Stimulated activated CD4-positive, alpha-beta T cell treated with anti-CD3 and anti-CD28 coated beads, Interleukin-15, amount 100 ng/mL, for 1 hour (primary cell): ENCODE data around the gene TRPV6.

Source experiments
- DNase-seq, 2 donors: peaks; one replicate each; pipeline ENCODE4 v3.0.0-alpha.2; 2020; ENCODE audit warnings: low read depth in 1 of 2, low spot score in 1 of 2

Gene TRPV6

DNA sequence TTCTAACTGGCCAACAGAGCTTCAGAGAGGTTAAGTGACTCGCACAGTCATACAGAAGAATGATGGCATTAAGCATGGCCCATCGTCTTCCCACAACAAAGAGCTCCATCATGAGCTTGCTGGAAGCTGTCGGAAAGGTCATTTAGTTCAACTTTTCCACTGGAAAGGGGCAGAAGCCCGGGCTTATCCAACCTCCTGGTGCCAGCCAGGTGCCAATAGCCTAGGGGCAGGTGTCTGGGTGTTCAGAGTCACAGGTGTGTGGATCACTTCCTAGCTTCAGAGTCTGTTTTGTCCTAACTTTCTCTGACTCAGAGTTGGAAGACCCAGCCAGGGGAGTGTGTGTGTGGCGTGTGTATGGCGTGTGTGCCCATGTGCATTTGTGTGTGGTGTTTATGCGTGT, 1.3 kb upstream of the TRPV6 start:
- no peak for DNase-seq

DNA sequence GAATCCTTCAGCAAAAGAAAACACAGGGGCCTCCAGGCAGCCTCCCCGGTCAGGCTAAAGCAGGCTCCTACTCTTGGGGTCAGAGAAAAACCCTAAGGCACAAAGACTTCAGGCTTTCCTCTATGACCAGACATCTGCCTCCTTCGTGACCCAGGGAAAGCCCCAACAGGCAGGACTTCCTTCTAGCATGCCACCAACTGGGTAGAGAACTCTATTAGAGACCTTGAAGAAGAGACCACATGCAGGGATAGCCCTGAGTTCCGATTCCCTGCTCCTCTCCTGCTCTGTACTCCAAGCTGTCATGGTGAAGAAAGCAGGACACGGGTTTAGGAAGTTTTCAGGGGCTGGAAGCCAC, 1.3 kb downstream of the TRPV6 start:
- DNase-seq: no peak

DNA sequence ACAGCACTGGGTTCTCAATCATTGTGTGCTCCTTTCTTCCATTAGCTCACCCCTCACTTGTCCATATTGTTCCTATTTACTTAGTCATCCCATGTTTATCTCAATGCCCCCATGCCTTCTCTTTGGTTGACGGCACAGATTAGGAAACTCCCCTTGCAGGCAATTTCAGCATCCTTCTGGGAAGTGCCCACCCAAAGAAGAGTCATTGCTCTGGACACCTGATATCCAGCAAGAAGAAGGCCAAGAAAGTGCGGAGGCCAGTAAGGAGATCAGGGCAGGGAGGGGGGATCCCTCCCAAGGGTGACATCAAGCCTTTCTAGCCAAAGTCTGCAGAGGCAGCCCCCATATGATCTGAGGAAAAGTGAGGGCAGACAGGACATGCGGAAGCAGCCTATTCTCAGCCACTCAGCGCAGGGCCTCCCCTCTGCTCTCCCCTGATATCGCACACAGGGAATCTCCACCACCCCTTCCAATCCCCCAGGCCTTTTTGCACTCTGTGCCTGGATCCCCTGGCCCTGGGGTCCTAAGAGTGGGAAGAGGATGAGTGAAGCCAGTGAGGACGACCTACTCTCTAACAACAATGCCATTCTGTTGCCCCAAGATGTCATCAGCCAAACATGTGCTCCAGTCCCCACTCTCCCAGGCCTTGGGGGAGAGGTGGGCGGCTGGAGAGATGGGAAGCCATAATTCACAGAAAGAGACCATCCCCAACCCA, 1.8 kb downstream of the TRPV6 start:
- DNase-seq: no peak

DNA sequence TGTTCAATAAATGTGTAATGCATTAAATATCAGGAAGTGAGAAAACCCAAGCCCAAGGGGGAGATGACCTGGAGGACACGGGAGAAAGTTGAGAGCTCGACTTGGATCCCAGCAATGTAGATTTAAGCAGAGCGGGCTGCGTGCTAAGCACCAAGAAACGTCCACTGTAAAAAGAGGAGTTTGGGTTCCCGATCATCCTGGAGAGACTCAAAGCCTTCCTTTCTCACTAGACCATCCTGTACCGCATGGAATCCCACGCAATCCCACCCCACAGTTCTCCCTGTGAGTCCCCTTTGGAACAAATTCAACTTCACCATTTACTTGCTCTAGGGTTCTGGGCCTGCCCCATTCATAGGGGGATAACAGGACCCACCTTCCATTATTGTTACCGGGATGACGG, 2.4 kb downstream of the TRPV6 start:
- no peak for DNase-seq

DNA sequence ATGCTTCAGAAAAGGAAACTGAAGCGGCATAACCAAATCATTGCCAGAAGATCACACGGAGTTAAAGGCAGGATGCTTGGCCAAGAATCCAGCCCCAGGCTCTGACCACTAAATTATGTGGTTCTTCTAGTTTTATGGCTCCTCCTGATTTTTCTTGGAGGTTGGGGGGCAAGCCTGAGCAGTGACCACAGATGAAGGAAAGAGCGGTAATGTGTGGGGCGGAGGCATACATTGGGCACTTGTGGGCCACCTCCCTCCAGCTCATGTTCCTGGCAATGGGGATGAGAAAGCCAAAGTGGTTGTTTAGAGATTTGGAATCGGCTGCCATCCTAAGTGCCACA, 3.2 kb downstream of the TRPV6 start:
- no peak for DNase-seq

DNA sequence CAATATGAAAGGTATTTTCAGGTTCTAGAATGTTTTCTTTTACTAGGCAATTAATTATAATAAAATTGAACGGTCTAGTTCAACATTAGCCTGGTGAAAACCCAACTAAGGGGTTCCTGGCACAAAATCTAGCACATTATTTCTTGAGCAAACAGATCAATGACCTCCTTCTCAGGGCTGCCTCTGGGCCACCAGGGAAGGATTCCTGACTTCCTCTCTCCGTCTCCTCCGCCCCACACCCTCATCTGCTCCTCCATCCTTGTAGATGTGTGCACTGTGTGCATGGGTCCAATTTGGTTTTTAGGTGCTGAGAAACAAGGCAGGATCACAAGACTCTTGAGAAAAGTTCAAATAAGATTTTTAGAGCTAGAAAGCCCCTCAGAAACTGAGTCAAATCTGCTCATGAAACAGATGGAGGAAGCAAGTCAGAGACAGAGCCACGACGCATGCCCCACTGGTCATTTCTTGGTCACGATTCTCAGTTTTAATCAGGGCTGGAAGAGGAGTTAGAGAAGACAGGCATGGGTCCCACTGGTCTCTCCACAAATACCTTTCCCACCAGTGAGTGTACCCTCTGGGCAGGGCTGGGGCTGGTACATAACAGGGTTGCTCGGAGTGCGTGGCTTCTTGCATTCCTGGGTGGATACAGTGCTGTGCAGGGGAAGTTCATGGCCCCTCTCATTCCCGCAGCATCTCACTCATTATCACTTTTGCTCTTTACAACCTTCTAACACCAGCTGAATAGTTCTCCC, 3.8 kb downstream of the TRPV6 start:
- no peak for DNase-seq

DNA sequence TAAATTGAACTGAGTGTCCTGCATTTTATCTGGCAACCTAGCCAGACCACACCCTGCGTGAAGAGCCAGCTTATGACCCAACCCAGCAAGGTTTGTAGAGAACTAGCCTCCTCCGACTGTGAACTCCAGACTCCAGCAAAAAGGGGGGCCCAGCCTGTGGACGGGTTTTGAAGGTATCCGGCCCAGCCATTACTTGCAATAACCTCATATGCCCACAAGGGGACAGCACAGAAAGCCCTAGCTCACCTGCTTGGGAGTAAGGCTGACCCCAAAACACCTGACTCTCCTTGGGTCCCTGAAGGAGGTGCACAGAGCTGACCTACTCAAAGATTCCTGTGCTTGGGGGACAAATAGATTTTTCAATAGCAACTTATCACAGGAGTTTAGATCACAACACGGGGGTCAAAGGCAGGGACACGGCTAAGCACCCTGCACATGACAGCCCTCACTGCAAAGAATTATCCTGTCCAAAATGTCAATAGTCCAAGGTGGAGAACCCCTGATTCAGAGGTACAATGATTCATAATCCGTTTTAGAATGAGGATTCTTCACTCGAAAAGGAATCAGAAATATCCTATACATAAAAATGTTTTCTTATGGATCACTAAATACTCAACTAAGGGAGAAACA, 4.6 kb downstream of the TRPV6 start:
- DNase-seq: peak in 1 of 2 donors; percentile 6

DNA sequence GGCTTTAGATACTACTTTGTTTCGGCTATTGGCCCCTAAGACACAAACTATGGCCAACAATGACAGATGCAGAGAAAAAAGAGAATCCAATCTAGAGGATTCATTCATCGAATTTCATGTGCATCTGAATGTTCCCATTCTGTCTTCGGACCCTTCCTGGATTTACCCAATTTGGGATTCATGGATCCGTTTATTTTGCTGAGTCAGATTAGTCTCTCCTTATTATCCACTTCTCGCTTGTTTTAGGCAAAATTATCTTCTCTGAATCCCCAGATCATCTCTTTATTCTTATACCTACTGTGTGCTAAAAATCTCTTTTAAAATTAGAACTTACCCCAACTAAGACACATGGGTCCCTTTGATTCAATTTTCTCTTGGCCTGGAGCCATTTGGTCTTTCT, 6.5 kb downstream of the TRPV6 start:
- no peak for DNase-seq

DNA sequence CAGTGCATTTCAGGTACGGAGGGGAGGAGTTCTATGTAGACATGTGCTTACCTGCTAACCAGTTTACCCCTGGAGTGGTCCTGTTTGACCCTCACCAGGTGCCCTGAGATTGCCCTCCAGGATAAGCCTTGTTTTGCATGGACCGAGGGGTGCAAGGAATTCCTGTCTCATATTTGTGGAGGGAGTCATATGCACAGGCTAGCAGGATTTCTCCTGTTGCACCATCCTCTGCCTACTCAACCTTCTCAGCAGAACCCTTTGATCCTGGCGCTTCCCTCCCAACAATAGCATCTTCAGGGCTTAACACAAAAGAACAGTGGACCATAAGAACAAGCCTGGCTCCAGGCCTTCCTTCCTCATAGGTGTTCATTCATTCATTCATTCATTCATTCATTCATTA, 7.2 kb downstream of the TRPV6 start:
- no peak for DNase-seq

DNA sequence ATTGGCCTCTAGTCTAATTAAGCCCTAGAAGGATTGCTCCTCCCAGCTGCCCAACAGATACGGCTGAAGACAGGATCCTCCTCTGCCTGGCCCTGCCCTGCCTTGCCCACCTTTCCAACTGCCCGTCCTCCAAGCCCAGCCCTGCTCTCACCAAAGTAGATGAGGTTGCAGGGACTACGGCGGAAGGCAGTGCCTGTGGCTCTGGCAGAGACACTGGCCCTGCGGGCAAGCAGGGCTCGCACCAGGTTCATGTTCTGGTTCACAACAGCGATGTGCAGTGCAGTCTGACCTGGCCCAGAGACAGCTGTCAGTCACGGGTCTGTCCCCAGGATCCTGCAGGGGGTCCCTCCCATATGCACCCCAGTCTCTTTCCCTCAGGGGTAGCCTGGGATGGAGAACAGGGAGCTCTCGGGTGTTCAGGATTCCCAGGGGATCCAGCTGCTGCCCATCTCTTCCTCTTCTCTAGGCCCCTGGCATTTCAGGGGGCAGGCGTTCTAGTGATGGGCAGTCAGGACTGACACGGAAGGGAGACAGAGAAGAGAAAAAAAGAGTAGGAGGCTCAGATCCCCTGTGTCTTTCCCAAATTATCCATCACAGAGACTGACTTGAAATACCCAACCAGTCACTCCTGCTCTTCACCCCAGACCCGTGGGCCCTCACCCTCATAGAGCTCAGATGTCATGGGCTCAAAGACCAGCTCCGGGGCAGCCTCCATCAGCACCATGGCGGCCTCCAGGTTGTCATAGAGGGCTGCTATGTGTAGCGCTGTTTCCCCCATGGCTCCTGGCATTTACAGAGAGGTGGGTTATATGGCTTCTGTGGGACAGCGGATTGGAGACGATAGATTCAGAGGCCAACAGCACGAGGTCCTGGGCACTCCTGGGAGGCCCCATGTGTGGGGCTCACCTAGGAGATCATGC, 8.3 kb downstream of the TRPV6 start:
- no peak for DNase-seq

DNA sequence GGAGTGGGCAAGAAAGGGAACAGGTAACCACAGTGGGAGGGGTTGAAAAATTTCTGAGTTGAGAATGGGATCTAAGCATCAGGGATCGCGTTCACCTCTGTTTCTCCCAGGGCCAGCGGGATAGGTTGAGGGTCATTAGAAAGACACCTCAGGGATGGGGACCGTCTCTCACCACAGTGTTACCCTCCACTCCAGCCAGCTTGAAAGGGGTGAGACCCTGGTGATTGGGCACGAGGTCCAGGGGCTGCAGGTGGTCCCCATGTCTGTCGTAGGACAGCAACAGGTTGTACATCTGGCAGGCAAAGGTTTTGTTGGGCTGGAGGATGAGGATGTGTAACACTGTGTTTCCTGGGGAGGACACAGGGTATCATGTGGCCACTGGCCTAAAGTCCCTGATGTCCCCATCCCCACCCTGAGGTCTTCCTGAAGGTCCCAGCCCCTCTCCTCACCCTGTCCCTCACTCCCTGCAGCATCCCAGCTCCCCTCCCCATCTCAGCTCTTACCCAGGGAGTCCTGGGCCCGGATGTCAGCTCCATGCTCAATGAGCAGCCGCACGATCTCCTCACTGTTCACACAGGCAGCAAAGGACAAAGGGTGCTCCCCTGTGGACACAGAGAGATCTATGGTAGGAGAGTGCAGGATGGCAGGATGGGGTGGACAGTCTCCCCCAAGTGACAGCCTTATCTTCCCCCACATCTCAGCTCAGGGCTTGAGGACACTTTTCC, 9.1 kb downstream of the TRPV6 start:
- DNase-seq: no peak

DNA sequence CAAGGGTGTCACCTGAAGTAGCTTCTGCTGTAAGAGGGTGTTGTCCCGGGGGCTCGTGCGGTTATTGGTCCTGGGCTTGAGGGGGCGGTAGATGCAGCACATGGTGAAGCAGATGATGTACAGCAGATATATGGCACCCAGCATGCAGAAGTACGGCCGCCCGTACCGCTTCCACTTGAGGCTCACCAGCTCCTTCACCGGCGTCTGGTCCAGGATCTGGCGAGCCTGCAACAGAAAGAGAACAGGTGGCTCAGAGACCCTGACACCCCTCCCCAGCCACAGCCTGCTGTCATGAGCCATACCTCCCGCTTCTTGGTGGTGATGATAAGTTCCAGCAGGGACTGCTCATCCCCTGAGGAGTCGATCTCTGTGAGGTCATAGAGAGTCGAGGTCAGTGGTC, 10.1 kb downstream of the TRPV6 start:
- DNase-seq: no peak

DNA sequence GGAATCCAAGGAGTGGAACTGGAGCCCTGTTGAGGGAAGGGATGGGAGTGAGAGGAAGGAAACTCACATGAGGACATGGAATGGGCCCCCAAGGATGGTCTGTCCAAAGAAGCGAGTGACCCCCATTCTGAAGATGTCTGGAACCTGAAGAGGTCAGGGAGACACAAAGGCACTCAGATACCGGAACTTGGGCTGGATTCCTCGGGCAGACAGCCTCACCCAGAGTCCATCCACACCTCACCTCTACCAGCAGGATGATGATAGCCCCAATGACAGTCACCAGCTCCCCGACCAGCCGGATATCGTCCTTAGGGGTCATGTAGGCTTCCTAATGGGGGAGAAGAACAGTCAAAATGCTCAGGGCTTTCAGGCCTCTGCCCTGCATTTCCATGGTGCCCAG, 10.7 kb downstream of the TRPV6 start:
- no peak for DNase-seq

DNA sequence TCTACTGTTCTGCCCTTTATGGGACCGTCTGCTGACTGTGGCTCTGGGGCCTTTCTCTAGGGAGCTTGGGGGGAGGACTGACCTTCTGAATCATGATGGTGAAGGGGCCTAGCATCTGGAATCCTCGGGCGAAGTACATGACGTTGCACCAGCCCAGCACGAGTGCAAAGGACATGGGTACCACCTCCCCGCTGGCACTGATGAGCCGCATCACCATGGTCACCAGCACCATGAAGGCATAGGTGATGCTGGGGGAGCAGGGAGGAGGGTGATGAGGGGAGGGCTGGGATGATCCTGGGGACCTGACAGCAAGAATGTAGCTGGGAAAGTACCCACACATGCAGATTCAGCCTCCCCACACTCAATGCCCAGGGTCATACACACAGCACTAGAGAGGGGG, 11.1 kb downstream of the TRPV6 start:
- DNase-seq: no peak

DNA sequence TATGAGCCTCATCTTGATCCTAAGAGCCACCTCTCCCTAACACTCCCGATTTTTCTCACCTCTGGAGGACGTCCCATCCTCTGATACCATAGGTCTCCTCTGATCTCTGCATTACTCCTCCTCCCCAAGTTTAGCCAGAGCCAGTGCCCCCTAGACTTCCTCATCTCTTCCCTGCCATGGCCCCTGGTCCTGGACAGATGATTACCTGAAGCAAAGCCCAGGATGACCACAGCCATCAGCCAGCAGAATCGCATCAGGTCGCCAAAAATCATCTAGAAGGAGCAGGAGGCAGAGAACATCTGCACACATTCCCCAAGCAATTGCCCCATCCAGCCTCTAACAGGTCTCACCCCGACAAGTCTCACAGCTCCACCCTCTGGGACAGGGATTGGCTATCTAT, 11.7 kb downstream of the TRPV6 start:
- no peak for DNase-seq

DNA sequence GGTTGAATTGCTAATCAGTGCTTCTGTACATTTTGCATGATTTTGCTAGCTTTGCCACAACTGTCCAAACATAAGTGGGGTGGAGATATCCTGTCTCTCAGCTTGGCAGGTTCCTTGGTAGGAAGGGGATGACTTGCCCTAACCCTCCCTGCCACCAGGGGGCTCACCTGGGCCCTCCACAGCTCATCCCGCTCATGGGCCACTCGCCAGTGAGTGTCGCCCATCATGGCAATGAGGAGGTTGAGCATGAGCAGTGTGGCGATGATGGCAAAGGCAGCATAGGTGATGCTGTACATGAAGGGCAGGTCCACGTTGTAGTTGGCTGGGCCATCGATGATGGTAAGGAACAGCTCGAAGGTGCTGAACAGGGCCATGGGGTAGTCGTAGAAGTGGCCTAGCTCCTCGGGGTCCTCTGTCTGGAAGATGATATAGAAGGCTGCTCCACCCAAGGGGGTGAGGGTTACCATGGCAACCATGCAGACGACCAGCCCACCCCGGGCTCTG, 12.2 kb downstream of the TRPV6 start:
- DNase-seq: no peak

DNA sequence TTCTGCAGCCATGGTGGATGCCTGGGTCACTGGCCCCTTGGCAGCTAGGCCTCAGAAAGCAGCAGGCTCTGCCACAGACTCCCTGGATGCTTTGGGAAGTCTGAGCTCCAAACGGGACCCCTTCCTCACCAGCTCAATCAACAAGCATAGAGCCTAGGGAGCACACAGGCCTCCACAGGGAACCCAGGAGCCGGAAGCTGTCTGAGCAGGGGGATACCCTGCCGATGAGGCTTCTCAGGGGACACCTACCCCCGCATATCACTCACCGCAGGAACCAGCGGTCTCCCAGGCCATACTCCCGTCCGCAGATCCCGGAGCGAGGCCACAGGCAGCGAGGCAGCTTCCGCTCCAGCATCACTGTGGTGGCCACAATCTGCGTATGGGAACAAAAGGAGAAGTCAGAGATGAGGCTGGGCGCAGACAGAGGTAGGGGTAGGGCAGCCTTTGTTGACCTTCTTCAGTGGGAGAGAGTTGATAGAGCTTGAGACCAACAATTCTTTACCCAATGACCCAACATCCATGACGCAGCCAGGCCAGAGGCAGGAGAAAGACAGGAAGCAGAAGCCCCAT, 13.4 kb downstream of the TRPV6 start:
- DNase-seq: no peak

DNA sequence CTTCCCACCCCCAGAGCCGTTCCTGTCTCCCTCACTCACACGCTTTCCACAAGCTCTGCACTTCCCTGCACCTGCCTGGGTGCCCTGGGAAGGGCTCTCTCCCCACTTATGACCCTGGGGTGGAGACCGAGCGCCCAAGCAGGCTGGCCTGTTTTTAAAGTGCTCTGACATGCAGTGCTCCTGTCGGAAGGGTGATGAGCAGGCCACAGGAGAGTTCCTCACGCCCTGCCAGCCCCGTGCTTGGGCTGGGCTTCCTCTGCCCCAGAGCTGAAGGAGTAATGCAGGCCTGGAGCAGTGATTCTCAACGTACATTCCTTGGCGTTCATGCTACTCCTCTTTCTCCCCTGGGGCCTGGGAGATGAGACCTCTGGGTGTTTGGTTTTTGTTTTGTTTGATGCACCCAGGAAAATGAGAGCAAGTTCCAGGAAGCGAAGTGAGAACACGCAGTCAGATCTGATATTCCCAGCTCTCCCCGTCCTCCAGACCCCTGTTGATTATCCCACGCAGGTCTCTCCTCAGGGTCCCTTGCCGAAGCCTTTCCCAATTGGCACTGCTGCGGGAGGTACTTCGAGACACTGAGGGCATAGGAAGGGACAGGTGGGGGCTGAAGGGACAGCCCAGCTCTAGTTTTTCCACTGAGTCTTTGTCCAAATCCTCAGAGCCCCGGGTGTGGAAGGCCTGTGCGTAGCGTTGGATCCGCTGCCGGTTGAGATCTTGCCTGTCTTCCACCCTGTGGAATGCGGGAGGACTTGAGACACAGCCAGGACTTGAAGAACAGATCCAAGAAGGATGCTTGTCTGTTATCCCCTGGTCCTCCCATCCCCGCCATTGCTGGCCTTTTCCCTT, 14.1 kb downstream of the TRPV6 start:
- no peak for DNase-seq

DNA sequence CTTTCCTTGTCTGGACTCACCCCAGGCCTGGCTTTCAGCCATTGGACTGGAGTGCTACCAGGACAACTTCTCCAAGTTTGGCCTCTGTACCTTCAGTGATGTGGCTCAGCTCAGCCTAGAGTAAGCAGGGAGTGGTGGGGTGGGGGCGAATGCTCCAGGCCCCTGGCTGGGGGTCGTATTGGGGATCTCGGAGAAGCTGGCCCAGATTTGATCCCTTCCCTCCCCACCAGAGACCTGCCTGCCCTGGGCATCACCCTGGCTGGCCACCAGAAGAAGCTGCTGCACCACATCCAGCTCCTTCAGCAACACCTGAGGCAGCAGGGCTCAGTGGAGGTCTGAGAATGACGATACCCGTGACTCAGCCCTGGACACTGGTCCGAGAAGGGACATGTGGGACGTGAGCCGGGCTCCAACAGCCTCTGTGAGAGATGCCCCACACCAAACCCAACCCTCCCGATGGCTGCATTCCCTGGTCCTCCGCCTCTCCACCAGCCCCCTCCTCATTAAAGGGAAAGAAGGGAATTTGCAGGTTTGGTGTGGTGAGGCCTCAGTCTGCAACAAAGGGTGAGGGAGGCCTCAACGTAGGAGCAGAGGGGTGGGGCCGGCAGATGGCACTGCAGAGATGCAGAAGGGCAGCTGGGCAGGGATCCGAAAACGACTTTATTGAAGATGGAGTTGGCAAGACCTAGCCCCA, 14.8 kb downstream of the TRPV6 start:
- no peak for DNase-seq
